CD4-positive, alpha-beta T cell treated with Interleukin-12 subunit alpha and Interleukin-12 subunit beta, for 1 hour (primary cell): Measurements from ENCODE around the gene ING4.
A peak's percentile ranks its signal among the peaks of the same experiment; 100 is the strongest.

Experiments used
- DNase-seq: peaks from one replicate; pipeline ENCODE4 v3.0.0-alpha.2; 2020

The ING4 gene

DNA sequence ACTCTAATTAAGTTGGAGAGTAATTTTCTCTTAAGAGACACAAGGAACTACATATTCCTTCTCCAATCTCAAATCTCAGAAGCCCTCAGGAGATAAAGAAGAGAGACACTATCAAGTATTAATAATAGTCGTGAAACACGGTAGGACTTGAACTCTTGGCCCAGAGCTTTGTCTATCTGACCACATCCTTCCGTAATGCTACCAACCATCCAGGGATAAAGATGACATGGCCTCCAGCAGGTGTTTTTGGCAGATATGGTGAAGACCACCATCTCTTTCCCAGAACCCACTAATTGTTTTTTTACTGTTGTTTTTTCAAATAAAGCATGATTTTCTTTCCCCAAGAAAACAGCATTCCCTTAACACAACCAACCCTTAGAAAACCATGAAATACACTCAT lies 22.9 kb upstream of the ING4 start:
- no peak for DNase-seq

DNA sequence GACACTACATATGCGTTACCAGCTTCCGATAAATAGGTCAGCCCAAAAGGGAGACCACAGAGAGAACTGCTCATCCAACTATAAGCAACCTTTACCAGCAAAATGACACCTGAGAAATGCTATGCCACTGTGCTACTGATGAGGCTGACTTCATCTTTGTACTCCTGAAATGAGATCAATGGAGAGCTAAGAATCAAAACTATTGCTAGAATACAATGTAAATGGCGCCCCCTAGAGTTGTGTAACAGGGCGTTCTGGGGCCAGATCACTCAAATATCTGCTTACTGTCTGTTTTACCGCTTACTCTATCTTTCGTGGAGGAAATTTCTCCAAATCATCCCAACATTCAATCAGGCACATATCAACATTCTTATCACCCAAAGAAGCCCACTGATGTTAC lies 21.7 kb upstream of the ING4 start:
- DNase-seq = peak; percentile 72

DNA sequence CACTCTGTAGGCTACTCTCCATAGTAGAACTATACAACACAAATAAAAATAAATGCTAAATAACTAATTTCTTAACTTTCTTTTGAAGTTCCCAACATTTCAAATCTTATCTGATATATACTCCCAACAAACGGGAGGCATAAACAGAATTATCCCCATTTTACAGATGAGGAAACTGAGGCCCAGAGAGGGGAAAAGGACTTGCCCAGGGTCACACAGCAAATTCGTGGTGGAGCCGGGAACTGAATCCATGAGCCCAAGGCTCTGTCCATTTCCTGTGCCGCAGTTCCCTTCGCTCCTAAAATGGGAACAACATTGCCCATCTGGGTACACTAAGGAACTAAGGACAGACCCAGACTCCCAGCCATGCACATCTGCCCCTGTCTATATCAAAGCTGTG lies 14.0 kb upstream of the ING4 start:
- DNase-seq = no peak

DNA sequence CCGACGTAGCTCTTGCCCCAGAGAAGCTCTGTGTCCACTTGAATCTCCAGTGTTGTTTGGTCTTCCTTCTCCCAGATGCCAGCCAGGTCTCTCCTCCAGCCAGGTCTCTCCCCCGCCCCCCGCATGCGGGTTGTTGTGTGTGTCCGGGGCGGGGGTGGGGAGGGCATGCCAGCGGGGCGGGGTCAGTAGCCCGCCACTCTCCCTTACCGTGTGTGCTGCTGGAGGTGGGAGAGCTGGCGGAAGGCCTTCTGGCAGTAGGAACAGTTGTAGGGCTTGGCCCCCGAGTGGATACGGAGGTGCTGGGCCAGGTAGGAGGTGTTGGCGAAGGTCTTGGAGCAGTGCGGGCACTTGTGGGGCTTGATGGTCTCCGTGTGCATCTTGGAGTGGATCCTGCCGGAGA lies 9.2 kb upstream of the ING4 start:
- no peak for DNase-seq

DNA sequence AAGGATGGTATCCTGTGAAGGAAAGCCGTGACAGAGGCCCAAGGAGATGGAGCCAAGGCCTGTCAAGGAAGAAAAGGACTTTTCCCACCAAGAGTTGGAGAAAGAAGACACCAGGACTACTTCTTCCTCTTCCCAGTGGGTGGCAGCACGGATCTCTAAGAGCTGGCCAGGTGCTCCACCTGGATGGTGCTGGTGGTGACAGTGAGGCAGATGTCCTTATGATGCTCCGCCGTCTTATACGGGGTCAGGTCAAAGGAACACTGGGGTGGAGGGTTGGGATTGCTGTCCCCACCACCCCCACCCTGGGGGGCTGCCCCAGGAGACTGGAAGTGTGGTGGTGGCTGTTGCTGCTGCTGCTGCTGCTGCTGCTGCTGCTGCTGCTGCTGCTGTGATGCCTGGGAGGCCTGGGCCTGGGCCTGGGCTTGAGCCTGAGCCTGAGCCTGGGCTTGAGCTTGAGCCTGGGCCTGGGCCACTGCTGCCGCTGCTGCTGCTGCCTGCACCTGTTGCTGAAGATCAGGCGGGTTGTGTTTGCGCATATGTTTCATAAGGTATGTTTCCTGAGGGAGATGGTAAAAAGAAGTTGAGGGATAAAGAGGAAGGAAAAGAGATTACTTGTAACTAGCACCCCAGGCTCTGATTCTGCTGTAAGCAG lies 4.8 kb upstream of the ING4 start:
- DNase-seq = no peak

DNA sequence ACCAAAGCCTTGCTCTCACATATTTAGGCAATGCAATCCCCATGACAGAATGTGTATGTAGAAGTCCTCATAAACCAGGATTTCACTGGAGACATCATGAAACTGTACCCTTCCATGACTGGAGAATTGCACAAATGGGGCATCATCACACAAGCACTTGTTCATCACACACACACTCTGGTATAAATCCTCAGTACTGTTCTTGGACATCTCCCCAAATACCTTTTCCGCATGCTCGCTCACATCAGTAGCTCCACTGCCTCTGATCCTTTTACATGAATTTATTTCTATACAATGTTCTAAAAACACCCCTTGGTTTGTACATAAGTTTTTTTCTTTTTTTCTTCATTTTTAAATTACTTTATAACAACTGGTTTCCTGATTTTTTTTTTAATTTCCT lies 3.3 kb upstream of the ING4 start:
- DNase-seq = no peak

DNA sequence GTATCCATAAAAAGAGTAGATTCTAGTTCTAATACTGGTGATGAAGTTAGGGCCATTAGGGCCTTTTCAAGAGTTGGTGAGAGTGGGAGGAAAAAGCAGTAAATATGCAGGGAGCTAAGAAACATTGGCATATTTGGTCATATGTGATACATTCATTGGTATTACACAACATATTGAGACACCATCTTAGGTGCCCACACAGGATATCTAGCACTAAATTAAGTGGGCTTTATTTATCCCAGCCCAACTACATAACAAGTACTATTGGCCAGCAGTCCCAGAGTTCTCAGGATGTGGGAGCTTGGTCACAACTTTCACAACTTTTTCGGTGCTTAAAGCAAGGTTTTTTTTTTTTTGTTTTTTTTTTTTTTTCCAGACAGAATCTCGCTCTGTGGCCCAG lies 2.0 kb upstream of the ING4 start:
- no peak for DNase-seq

DNA sequence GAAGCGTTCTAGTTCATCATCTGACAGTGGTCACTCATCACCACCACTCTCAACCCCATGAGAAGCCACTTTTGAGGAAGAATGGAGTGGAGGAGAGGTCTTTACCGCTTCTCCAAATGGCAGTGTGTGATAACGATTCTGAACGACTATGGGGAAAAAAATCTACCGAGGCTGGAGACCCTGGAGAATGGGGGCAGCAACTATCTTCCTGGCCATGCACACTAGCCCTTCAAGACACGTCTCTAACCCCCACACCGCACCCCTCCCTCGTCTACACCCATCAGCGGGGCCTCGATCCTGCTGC lies 365 bp downstream of the ING4 start:
- no peak for DNase-seq

DNA sequence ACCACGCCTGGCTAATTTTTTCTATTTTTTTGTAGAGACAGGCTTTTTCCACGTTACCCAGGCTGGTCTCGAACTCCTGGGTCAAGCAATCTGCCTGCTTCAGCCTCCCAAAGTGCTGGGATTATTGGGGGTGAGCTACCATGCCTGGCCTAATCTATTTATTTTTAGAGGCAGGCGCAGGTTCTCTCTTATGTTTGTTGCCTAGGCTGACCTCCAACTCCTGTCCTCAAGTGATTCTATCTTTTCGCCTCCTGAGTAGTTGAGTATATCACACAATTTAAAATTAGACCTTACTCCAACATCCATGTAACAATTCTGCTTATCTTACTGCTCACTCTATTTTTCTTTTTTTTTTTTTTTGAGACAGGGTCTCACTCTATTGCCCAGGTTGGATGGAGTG lies 8.9 kb downstream of the ING4 start:
- DNase-seq = no peak

DNA sequence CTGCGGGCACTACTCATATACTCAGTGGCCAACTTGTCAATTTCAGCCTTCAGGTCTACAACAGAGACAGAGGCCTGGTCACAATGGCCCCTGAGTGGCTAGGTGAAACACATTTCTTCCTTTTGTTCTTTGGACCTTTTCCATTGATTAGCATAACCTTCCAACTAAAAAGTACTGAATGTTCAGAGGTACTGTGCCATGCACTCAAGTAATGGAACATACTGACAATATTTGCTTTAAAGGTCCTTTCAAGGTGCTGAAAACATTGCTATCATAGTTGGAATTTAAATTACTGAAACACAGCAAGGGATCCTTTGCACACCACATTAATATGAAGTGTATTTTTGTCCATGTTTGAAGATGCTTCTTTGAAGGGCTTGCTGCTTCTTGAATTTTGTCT lies 9.6 kb downstream of the ING4 start:
- no peak for DNase-seq

DNA sequence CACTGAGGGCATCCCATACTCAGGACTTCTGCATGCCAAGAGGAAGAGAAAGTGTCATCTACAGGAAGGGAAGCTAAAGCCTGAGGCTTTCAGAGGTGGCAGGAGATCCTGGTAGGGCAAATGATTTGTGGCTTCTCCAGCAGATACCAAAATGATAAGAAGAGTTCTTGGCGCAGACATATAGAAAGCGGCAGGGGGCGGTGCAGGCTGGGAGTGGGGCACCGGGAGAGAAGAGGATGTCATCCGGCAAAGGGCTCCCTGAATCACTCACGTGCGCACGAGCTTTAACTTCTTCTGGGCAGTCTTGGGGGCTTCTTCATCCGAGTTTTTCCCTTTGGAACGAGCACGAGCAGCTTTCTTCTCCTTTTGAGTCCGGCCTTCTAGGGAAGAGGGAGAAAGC lies 10.5 kb downstream of the ING4 start:
- DNase-seq = no peak

DNA sequence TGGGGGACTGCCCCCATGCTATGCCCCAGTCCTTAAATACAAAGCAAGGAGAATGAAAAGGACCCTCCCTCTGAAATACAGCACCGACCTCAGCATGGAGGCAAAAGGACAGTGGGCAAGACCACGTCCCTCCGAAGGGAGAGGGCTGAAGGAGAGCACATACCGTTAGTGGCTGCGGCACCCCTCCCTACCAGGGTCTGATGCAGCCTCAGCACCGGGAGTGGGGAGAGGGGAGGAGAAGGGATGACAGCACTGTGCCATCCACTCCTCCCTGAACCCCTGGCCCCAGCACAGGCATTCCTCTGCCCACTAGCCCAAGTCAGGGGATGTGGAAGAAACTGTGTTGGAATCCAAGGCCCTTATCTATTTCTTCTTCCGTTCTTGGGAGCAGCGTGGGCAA lies 12.1 kb downstream of the ING4 start:
- DNase-seq = no peak

DNA sequence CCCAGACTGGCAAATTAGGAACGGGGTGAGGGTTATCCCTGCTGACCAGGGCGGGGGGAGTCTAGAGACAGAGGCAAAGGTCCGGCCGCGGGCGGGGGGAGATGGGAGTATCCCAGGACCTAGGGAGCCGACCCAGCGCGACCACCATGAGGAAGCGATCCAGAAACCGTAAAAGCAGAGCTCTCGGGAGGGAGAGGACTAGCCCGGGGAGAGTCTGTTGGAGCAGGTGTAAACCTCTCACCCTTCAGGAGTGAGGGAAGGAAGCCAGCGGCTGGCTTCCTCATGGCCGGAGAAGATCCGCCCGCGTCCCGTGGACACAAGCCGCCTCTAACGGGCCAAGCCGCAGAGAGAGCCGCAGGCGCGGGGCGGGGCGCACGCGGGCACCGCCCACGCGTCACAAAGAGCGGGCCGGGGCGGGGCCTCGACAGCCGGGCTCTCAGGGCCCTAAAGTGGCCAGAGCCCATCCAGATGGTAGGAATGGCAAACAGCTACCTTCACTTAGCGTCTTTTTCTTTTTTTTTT lies 15.8 kb downstream of the ING4 start, which contains the start of gene ACRBP:
ACRBP (minus strand) TSS at position 350 of the 522 bp plus-strand sequence; CDS start at position 284, 66 bp downstream.
- peak; percentile 35 for DNase-seq

DNA sequence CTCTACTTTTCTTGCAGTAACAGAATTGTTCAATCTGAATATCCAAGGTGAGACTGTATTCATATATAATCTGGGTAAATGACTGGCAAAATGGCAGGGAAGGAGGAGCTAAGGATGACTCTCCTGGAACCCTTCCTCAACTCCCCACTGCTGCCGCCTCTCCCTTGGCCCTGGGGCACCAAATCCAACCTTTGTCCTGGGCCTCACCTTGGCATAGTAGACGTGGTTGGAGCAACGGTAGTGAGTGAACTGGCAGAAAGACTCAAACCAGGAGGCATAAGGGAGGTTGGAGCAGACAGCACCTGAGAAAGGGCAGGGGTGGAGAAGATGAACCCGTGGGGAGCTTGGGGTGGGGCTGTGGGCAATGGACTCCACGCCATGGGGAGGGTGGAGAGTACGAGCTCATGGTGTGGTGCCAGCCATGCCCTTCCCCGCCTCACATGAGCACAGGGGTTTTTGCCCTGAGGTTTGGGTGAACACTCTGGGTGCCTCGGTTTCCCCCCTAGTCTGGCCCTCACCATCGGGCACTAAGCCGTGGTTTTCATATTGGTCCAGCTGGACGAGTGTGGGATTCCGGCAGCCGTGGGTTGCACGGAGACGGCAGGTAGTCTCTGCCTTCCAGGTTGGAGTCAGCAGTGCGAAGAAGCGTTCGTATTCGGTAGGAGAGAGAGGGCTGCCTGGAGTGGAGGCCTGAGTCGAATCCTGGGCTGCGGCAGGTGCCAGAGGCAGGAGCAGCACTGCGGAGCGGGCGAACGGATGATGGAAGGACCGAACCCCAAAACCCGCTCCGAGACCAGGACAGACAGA lies 16.4 kb downstream of the ING4 start:
- DNase-seq = no peak

DNA sequence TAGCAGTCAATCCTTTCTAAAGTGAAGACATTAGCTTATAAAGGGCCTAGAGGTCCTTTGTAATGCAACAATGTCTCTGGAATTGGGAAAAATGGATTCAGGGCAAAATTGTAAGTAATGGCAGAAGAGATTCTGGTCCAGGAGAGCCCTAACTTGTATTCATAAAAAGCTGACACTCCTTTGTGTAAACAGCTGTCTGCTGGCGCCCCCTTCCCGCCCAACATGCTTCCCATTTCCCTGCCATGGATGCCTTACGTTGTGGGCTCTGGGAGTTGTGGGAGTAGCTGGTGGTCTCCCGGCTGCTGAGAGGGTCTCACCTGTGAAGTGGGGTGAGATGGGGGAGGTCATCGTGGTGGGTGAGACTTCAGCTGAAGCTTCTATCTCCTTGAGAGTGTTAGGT lies 18.0 kb downstream of the ING4 start:
- no peak for DNase-seq

DNA sequence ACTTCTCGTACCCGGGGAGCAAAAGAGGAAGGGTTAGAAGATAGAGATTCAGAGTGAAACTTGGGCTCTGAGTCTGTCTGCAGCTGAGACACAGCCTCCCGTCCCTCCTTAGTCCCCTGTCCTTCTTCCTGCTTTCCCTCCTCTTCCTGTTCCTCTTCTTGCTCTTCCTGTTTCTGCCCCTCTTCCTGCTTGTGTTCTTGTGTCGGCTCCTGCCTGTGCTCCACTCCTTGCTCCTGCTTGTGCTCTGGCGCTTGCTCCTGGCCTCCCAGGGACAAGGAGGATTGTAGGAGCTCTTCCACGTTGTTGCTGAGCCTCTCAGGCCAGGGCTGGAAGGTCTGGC lies 18.7 kb downstream of the ING4 start:
- no peak for DNase-seq

DNA sequence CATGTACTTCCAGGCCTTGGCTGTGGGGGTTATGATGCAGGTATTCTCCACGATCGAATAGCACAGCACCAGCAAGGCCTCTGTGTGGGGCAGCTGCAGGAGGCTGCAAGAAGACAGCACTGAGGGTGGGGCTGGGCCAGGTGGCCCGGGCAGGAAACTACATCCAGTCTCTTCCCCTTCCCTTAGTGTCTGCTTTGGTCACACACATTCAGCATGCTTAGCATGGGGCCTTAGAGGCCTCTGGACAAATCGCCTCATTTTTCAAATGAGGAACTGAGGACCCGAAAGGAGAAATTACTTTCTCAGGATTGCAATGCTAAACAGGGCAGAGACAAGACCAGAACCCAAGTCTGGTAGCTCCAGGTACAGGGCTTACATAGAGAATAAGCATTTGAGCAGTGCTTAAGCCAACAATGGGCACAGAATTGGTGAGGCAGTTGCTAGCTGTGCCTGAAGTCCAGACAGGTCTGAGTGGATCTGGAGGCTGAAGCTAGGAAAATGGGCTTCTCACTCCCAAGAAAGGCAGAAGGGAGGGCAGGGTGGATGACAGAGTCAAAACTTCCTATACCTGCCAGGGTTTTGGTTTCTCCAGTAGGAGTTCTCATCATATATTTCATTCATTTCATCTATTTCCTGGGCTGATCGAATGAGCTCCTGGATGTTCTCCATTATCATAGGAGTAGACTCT lies 19.2 kb downstream of the ING4 start:
- no peak for DNase-seq

DNA sequence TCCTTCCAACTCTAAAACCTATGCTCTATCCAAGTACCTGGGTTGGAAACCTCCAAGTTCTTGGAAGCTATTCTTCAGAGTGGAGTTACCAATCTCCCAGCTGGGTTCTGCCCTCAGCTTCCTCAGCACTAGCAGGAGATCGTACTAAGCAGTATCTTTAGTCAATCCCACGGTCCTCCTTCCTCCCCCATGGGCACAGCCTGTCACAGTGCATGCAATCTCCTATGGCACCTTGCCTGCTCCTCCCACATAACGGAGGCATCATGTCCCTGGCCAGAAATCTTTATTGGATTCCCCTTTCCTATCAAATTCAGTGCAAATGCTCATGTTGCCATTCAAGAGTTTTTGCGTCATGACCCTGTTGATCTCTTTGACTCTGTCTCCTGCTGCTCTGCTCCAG lies 21.8 kb downstream of the ING4 start:
- no peak for DNase-seq

DNA sequence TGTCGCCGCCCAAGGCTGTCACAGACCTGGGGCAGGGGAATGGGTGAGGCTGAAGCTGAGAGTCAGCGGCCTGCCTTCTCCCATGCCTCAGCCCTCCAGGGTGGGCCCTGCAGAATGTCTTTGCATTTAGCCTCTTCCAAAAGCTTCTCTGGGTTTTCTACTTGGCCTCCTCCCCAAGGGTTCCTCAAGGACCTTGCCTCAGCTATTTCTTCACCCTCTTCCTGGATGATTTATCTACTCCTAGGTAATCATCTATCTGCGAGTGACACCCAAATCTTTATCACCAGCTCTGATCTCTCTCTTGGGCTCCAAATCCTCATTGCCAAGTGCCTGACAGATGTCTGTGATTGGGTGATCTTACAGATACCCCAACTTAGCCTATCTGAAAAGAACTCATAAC lies 22.4 kb downstream of the ING4 start:
- no peak for DNase-seq

DNA sequence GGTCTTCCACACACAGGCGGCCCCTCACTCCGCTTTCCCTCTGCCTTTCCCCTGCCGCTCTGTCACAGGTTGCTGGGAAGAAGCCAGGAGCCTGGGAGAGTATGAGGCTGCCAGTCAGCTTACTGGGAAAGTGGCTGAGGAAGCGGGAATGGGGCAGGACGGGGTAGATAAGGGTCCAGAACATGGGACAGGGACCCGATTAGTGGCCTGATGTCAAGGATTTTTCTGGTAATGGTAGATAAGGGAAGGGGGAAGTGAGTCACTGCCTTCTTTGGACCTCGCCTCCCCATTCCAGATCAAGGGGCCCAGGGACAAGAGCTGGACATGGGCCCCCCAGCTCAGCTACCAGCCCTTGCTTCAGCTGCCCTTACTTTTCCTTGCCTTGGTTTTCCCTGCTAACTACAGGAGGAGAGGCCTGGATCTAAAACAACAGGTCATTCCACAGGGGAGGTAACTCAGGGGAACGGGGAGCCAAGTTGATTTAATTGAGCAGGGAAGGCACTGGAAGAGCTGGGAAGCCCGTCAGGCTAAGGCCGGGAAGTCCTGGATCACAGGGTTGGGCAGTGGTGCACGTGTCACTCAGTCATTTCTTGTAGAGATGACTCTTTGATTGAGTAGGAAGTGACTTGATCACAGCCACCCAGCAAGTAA lies 23.6 kb downstream of the ING4 start:
- DNase-seq = no peak

DNA sequence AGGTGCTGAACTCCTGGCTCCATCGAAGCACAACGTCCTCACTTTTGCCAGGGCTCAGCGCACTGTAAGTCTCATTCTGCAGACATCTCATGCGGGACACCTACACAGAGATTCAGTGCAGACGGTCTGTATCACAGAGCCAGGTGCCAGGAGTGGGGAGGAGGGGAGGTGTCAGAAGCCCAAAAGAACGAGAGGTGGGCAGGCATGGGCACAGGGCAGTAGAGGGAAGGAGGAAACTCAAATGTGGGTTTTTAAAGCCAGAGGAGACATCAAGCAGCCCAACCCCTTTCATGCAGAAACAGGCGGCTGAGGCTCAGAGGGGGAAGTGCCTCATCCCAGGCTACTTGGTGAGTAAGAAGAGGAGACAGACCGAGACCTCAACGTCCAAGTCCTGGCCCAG lies 24.6 kb downstream of the ING4 start:
- DNase-seq = no peak

DNA sequence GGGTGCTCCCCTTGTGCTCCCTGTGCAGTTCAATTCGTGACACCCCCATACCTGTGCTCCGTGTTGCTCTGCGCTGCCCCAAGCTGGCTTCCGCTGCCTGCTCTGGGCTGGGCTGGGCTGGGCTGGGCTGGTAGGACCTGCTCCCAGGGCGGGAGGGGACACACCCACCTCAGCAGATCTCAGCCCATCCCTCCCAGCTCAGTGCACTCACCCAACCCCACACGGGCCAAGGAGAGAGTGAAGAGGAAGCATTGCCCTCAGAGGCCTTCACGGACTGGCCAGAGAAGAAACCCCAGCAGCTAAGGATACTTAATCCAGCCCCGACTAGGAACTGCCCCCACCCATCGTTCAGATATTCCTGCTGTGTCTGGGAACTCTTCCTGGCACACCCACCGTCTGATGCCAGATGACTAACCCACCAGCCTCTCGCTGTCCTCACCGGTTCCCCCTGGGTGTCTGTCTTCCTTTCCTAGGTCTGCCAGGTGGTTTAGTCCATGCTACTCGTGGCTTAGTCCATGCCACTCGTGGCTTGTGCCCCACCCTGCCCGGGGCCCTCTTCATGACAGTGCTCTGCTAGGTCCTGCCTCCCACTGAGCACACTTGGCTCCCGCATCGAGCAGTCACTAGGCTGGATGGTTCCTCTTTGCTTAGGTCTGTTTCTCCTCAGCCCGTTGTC lies 26.9 kb downstream of the ING4 start, which contains the start of gene LPAR5:
LPAR5 (minus strand) TSS at position 104 of the 676 bp plus-strand sequence. CDS start 14,711 bp downstream, outside the sequence.
- DNase-seq = no peak

DNA sequence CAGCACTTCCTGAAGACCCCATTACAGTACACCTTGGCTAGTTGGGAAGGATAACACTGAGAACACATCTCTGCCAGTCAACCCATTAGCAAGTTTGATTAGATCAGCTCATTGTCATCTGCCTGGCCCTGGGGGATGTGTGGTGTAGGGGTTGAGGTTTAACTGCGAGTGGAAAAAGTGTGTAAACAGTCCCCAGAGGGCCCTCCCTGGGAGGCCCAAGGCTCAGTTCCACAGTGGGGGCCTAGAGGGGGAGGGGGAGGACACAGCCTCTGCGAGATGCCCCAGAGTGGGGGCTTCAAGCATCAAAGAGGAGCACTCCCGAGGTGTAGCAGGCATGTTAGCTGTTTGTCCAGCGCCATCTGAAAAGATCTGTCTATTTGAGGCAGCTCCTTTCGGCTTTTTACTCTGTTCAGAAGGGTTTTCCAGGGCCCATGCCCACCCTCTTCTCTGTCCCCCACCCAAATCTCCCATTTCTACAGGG lies 27.5 kb downstream of the ING4 start:
- peak; percentile 57 for DNase-seq
